OCI-M1 (cell line): Measurements from ENCODE around the gene CDC42BPA.
"Not testable (repeated sequence)": the region's sequence is repeated elsewhere in the genome, so short reads cannot be mapped to it uniquely, and the experiment has no call there.

Experiments used
- DNase-seq: peaks from one replicate; lab custom pipeline; 2025; lab: John Stamatoyannopoulos, UW

Gene CDC42BPA

GRCh38 chr1:227260433-227260832 is 57.9 kb downstream of the CDC42BPA start:
- peak; percentile 86 for DNase-seq

GRCh38 chr1:227257964-227258363 is 60.3 kb downstream of the CDC42BPA start:
- DNase-seq = peak; percentile 20

- no peak for DNase-seq
These were observed 63.1 kb downstream of the CDC42BPA start for GRCh38 chr1:227255086-227255732.

GRCh38 chr1:227253065-227253464 is 65.2 kb downstream of the CDC42BPA start:
- no peak for DNase-seq

- no peak for DNase-seq
These were observed 72.5 kb downstream of the CDC42BPA start for GRCh38 chr1:227245613-227246320.

GRCh38 chr1:227244339-227245118 is 73.8 kb downstream of the CDC42BPA start:
- DNase-seq = no peak

- DNase-seq = peak; percentile 26
These were observed 75.2 kb downstream of the CDC42BPA start for GRCh38 chr1:227242811-227243682.

GRCh38 chr1:227240983-227241382 is 77.3 kb downstream of the CDC42BPA start:
- no peak for DNase-seq

- peak; percentile 97 for DNase-seq
These were observed 83.3 kb downstream of the CDC42BPA start for GRCh38 chr1:227234998-227235405.

- not testable (repeated sequence) for DNase-seq
These were observed 87.2 kb downstream of the CDC42BPA start for GRCh38 chr1:227231128-227231527.

GRCh38 chr1:227228201-227228600 is 90.1 kb downstream of the CDC42BPA start:
- DNase-seq = peak; percentile 22

GRCh38 chr1:227227761-227228160 is 90.5 kb downstream of the CDC42BPA start:
- DNase-seq = no peak

GRCh38 chr1:227225715-227226346 is 92.5 kb downstream of the CDC42BPA start:
- peak; percentile 93 for DNase-seq

- peak; percentile 84 for DNase-seq
These were observed 95.0 kb downstream of the CDC42BPA start for GRCh38 chr1:227223171-227223806.

- peak; percentile 34 for DNase-seq
These were observed 98.5 kb downstream of the CDC42BPA start for GRCh38 chr1:227219715-227220292.

GRCh38 chr1:227218870-227219573 is 99.3 kb downstream of the CDC42BPA start:
- no peak for DNase-seq

- DNase-seq = peak; percentile 50
These were observed 102.3 kb downstream of the CDC42BPA start for GRCh38 chr1:227215863-227216510.

- no peak for DNase-seq
These were observed 104.1 kb downstream of the CDC42BPA start for GRCh38 chr1:227214207-227214606.

- no peak for DNase-seq
These were observed 104.9 kb downstream of the CDC42BPA start for GRCh38 chr1:227213426-227213825.
